Medulla oblongata (tissue), 1 donor: Measurements from ENCODE around the gene SLC32A1.
A peak's percentile ranks its signal among the peaks of the same experiment; 100 is the strongest.

Source experiments
- DNase-seq: peaks from one replicate; pipeline ENCODE4 v3.0.0-alpha.2; 2015; ENCODE audit errors: extremely low spot score

Gene SLC32A1

GRCh38 chr20:38723848-38724625 is at the start of gene SLC32A1:
SLC32A1 (plus strand) TSS chr20:38724486; CDS start chr20:38724725, 239 bp downstream.
- no peak for DNase-seq

- no peak for DNase-seq
These were observed 49.5 kb upstream of the SLC32A1 start for GRCh38 chr20:38674765-38675133.

GRCh38 chr20:38676576-38676975 is 47.7 kb upstream of the SLC32A1 start:
- no peak for DNase-seq

- peak; percentile 31 for DNase-seq
These were observed 43.6 kb upstream of the SLC32A1 start for GRCh38 chr20:38680500-38681306.

- no peak for DNase-seq
These were observed 39.0 kb upstream of the SLC32A1 start for GRCh38 chr20:38685271-38685670.

- peak; percentile 35 for DNase-seq
These were observed 38.3 kb upstream of the SLC32A1 start for GRCh38 chr20:38685853-38686473.

- peak; percentile 83 for DNase-seq
These were observed 31.6 kb upstream of the SLC32A1 start for GRCh38 chr20:38692436-38693411.

GRCh38 chr20:38697306-38697705 is 27.0 kb upstream of the SLC32A1 start:
- no peak for DNase-seq

- DNase-seq: no peak
These were observed 25.7 kb upstream of the SLC32A1 start for GRCh38 chr20:38698541-38698940.

GRCh38 chr20:38700141-38700540 is 24.1 kb upstream of the SLC32A1 start:
- DNase-seq: no peak

- no peak for DNase-seq
These were observed 23.4 kb upstream of the SLC32A1 start for GRCh38 chr20:38700926-38701325.

- no peak for DNase-seq
These were observed 20.8 kb upstream of the SLC32A1 start for GRCh38 chr20:38703526-38703925.

GRCh38 chr20:38704136-38704535 is 20.1 kb upstream of the SLC32A1 start:
- no peak for DNase-seq

- DNase-seq: peak; percentile 27
These were observed 17.8 kb upstream of the SLC32A1 start for GRCh38 chr20:38706509-38706908.

- no peak for DNase-seq
These were observed 10.0 kb upstream of the SLC32A1 start for GRCh38 chr20:38714308-38714707.

- DNase-seq: no peak
These were observed 8.6 kb upstream of the SLC32A1 start for GRCh38 chr20:38715646-38716045.

GRCh38 chr20:38722683-38723016 is 1.6 kb upstream of the SLC32A1 start:
- DNase-seq: no peak

- no peak for DNase-seq
These were observed 1.1 kb upstream of the SLC32A1 start for GRCh38 chr20:38723017-38723847.

- DNase-seq: no peak
These were observed 401 bp downstream of the SLC32A1 start for GRCh38 chr20:38724626-38725147.

GRCh38 chr20:38725148-38725901 is 1.0 kb downstream of the SLC32A1 start:
- DNase-seq: no peak
